ENCODE data around the gene LTBP2. TPM values are rescaled to one million over a fixed set of nuclear protein-coding genes. Genes with fewer than 3 reads are reported as not detected.

Gene LTBP2
- polyA plus RNA-seq, 1 experiment, result 41.1 TPM

DNA sequence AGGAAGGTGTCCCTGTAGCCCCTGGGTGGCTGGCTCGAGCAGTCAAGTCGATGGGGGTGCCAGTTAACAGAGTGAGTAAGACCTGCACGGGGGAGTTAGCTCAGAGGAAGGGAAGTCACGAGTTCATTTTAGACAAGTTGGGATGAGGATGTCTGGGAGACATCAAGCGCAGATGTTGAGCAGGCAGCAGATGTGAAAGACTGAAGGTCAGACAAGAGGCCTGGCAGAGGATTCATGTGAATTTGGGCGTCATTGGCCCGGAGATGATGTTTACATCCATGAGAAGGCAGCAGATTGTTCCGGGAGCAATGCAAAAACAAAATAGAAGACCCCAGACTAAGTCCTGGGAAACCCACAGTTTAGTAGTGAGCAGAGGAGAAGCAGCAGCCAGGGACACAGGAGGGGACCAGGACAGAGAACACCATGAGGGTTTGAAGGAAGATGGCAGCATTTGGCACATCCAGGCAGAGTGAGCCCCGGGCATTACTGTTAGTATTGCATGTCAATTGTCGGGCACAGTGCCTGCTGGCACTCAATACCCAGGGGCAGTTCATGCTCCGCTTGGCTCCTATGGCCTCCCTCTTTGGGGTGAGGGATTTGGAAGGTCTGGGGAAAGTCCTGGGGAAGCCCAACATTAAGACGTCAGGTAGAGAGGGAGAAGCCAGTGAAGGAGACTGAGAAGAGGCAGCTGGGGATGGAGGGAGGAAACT, 15.1 kb downstream of the LTBP2 start:
- no peak for DNase-seq (ENCODE audit: low read depth)
- H3K27me3 ChIP-seq (ENCODE audit: control insufficient read depth, insufficient read depth, low read length), result no peaks in the 10 kb centered on the region
- H3K36me3 ChIP-seq (ENCODE audit: control insufficient read depth, insufficient read depth, low read length), result no peaks in the 10 kb centered on the region; the same call in 1 of the 2 replicates
- ChIA-PET POLR2A (no interaction called here), CTCF (interaction anchor here (1.2 to 1.6 kb wide), 3 partner anchors 12 to 43 kb away, joined by 3 to 5 read pairs (median 3); partner anchors contain the start of gene LTBP2)
- H3K4me3 ChIP-seq (ENCODE audit: low read depth, low read length), result no peak overlapping the region
- TF ChIP-seq, protein P1, sequence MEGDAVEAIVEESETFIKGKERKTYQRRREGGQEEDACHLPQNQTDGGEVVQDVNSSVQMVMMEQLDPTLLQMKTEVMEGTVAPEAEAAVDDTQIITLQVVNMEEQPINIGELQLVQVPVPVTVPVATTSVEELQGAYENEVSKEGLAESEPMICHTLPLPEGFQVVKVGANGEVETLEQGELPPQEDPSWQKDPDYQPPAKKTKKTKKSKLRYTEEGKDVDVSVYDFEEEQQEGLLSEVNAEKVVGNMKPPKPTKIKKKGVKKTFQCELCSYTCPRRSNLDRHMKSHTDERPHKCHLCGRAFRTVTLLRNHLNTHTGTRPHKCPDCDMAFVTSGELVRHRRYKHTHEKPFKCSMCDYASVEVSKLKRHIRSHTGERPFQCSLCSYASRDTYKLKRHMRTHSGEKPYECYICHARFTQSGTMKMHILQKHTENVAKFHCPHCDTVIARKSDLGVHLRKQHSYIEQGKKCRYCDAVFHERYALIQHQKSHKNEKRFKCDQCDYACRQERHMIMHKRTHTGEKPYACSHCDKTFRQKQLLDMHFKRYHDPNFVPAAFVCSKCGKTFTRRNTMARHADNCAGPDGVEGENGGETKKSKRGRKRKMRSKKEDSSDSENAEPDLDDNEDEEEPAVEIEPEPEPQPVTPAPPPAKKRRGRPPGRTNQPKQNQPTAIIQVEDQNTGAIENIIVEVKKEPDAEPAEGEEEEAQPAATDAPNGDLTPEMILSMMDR (IDR thresholded peaks at IDR 0.05; ENCODE audit: insufficient read depth, low read depth, low read length), result no peak

DNA sequence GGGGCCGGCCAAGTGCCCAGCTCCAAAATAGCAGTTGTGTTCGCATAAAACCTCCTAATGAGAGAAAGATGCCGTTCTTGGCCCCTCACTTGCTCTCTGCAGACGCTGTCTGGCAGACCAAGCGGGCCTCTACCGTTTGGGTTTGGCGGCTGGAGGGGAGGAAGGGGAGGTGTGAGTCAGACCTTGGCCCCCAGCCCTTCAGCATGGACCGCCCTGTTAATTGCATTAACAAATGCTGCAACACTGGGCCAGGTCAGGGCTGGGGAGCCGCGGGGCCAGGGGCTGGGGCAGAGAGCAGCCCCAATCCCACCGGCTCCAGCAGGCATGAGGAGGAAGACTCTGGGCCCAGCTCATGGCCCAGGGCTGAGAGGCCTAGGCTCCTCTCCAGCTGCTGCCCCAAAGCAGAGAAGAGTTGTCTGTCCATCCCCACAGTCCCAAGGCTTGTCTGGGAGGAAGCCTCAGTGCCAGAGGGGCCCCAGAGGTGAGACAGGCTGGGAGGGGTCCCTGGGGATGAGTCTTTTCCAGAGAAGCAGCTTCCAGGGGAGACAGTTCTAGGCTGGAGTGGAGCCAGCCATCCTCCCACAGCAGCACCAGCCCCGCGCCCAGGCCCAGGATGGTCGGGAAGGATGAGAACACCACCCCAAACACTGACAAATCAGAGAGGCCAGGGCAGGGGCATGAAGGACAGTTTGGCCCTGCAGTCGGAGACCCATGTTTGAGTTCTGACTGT, 16.9 kb downstream of the LTBP2 start:
- H3K4me3 ChIP-seq (ENCODE audit: low read depth, low read length), result no peak overlapping the region
- TF ChIP-seq, protein P1 (IDR thresholded peaks at IDR 0.05; ENCODE audit: insufficient read depth, low read depth, low read length), result no peak
- ChIA-PET CTCF (interaction anchor here (1.0 to 1.6 kb wide), 4 partner anchors 10 to 41 kb away, joined by 3 to 7 read pairs (median 4); partner anchors contain the start of gene LTBP2), POLR2A (no interaction called here)
- no peaks in the 10 kb centered on the region for H3K27me3 ChIP-seq (ENCODE audit: control insufficient read depth, insufficient read depth, low read length)
- DNase-seq (ENCODE audit: low read depth), result no peak
- H3K36me3 ChIP-seq (ENCODE audit: control insufficient read depth, insufficient read depth, low read length), result no peaks in the 10 kb centered on the region

DNA sequence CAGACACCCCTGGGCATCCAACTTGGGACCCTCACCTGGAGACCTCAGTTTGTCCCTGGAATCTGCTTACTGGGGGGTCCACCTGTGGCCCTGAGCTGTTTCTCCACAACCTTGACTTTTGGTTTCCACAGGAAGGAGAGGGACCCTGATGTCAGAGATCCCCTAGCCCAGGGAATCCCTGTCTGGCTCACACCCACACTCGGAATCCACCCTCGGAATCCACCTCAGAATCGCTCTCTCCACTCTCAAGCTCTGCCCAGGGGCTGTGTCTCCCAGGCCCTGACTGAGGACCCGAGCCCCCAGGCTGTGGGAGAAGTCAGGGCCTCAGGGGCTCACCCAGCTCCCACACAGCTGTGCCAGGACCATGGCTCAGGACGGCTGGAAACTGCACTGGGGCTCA, 17.4 kb downstream of the LTBP2 start:
- DNase-seq (ENCODE audit: low read depth), result no peak
- ChIA-PET CTCF (interaction anchor here (1.0 to 1.4 kb wide), 3 partner anchors 11 to 21 kb away, joined by 3 to 7 read pairs (median 4); partner anchors contain the start of gene LTBP2), POLR2A (no interaction called here)
- TF ChIP-seq, protein P1 (IDR thresholded peaks at IDR 0.05; ENCODE audit: insufficient read depth, low read depth, low read length), result no peak
- H3K4me3 ChIP-seq (ENCODE audit: low read depth, low read length), result no peak overlapping the region
- H3K36me3 ChIP-seq (ENCODE audit: control insufficient read depth, insufficient read depth, low read length), result no peaks in the 10 kb centered on the region
- H3K27me3 ChIP-seq (ENCODE audit: control insufficient read depth, insufficient read depth, low read length), result no peaks in the 10 kb centered on the region

DNA sequence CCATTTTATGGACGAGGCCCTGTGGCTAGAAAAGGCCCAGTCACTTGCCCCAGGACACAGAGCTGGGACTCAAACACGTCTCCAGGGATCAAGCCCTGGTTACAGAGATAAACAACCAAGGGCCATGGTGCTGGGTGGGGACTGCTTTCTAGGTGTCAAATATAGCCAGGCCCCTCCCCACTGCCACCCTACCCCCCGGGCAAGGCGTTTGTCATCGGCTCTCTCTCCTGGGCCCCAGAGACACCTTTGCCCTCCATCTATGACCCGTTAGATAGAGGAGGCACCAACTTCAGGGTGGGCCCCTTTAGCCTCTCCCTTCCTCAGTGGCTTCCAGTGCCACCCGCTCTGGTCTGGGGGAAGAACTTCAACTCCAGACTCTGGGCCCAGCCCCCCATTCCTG, 18.0 kb downstream of the LTBP2 start:
- TF ChIP-seq, protein P1 (IDR thresholded peaks at IDR 0.05; ENCODE audit: insufficient read depth, low read depth, low read length), result no peak
- no peak for DNase-seq (ENCODE audit: low read depth)
- ChIA-PET CTCF (interaction anchor here (1.0 to 2.3 kb wide), 6 partner anchors 9 to 210 kb away, joined by 3 to 7 read pairs (median 3); partner anchors contain the start of gene LTBP2), POLR2A (no interaction called here)
- Histone ChIP-seq H3K27me3 (ENCODE audit: control insufficient read depth, insufficient read depth, low read length) (no peaks in the 10 kb centered on the region), H3K36me3 (ENCODE audit: control insufficient read depth, insufficient read depth, low read length) (no peaks in the 10 kb centered on the region), H3K4me3 (ENCODE audit: low read depth, low read length) (no peak overlapping the region)
